ENCODE results near the gene TREX2. TPM values are rescaled to one million over a fixed set of nuclear protein-coding genes. Genes with fewer than 3 reads are reported as not detected.

TREX2 gene
- total RNA-seq, 1 experiment from 2014 or later = 0.61 TPM

- H3K36me3 Mint-ChIP-seq (ENCODE audit: insufficient read depth, unreplicated experiment) = no peaks in the 10 kb centered on the region
- H3K4me1 Mint-ChIP-seq (ENCODE audit: low read depth, unreplicated experiment) = no peaks in the 10 kb centered on the region
- H3K27me3 Mint-ChIP-seq (ENCODE audit: insufficient read depth, unreplicated experiment) = no peaks in the 10 kb centered on the region
- H3K9me3 ChIP-seq = no peaks in the 10 kb centered on the region
- no peak for DNase-seq
- ChIA-PET POLR2A (no interaction called here), CTCF (interaction anchor here (0.8 to 1.2 kb wide), 2 partner anchors 12 to 33 kb away, joined by 4 to 6 read pairs; no protein-coding TSS in a partner anchor)
- H3K27me3 ChIP-seq (replicated peaks; ENCODE audit: control insufficient read depth, insufficient read depth, low read length) = no peaks in the 10 kb centered on the region
- TF ChIP-seq CTCF (IDR thresholded peaks at IDR 0.05; ENCODE audit: insufficient read depth in 1 of 2, low read depth in 1 of 2, low read length in 1 of 2, severe bottlenecking in 1 of 2, unreplicated experiment in 1 of 2) = no peak
- no peaks in the 10 kb centered on the region for H3K9me3 Mint-ChIP-seq (ENCODE audit: unreplicated experiment)
- H3K27ac Mint-ChIP-seq (ENCODE audit: unreplicated experiment) = no peak overlapping the region
- no TSS peak for BruUV-seq (replicated peaks)
- H3K4me3 Mint-ChIP-seq (ENCODE audit: unreplicated experiment) = no peak overlapping the region
- H3K36me3 ChIP-seq (ENCODE audit: control insufficient read depth, insufficient read depth, low read length) = no peaks in the 10 kb centered on the region
- no peak overlapping the region for H3K4me3 ChIP-seq (ENCODE audit: low read depth, low read length)
- peaks cover 29% of the 10 kb centered on the region for H3K4me1 ChIP-seq
- intact Hi-C loops (cut with micrococcal nuclease; ENCODE audit: unreplicated experiment) = loop anchor here (5.0 kb wide), 1 partner anchor 424 kb away; no protein-coding TSS in a partner anchor
Measured at GRCh38 chrX:153473126-153473525, 27.3 kb upstream of the TREX2 start.

- H3K4me3 ChIP-seq (ENCODE audit: low read depth, low read length) = no peak overlapping the region
- no TSS peak for BruUV-seq (replicated peaks)
- CTCF ChIA-PET = interaction anchor here (1.3 to 2.0 kb wide), 3 partner anchors 11 to 23 kb away, joined by 13 to 16 read pairs (median 14); partner anchors contain the start of gene BGN
- POLR2A ChIA-PET = no interaction called here
- intact Hi-C loops (cut with micrococcal nuclease; ENCODE audit: unreplicated experiment) = loop anchor here (2.0 to 5.0 kb wide), 2 partner anchors 426 to 513 kb away; no protein-coding TSS in a partner anchor
- no peak overlapping the region for H3K4me3 Mint-ChIP-seq (ENCODE audit: unreplicated experiment)
- H3K27me3 Mint-ChIP-seq (ENCODE audit: insufficient read depth, unreplicated experiment) = no peaks in the 10 kb centered on the region
- H3K4me1 Mint-ChIP-seq (ENCODE audit: low read depth, unreplicated experiment) = no peaks in the 10 kb centered on the region
- no peaks in the 10 kb centered on the region for H3K9me3 Mint-ChIP-seq (ENCODE audit: unreplicated experiment)
- no peaks in the 10 kb centered on the region for H3K9me3 ChIP-seq
- H3K27me3 ChIP-seq (replicated peaks; ENCODE audit: control insufficient read depth, insufficient read depth, low read length) = no peaks in the 10 kb centered on the region
- DNase-seq = no peak
- no peaks in the 10 kb centered on the region for H3K36me3 ChIP-seq (ENCODE audit: control insufficient read depth, insufficient read depth, low read length)
- no peak for TF ChIP-seq CTCF (IDR thresholded peaks at IDR 0.05; ENCODE audit: insufficient read depth in 1 of 2, low read depth in 1 of 2, low read length in 1 of 2, severe bottlenecking in 1 of 2, unreplicated experiment in 1 of 2)
- H3K27ac Mint-ChIP-seq (ENCODE audit: unreplicated experiment) = no peak overlapping the region
- H3K4me1 ChIP-seq = peaks cover 29% of the 10 kb centered on the region
- no peaks in the 10 kb centered on the region for H3K36me3 Mint-ChIP-seq (ENCODE audit: insufficient read depth, unreplicated experiment)
Measured at GRCh38 chrX:153471663-153472280, 25.9 kb upstream of the TREX2 start.

- H3K27ac Mint-ChIP-seq (ENCODE audit: unreplicated experiment) = no peak within 1 kb of the TSS
- H3K36me3 Mint-ChIP-seq (ENCODE audit: insufficient read depth, unreplicated experiment) = peaks cover 2% of the 10 kb centered on the region
- Histone ChIP-seq H3K9me3 (no peaks in the 10 kb centered on the region), H3K4me1 (peaks cover 22% of the 10 kb centered on the region), H3K36me3 (ENCODE audit: control insufficient read depth, insufficient read depth, low read length) (no peaks in the 10 kb centered on the region), H3K27me3 (replicated peaks; ENCODE audit: control insufficient read depth, insufficient read depth, low read length) (no peaks in the 10 kb centered on the region), H3K4me3 (ENCODE audit: low read depth, low read length) (peak within 1 kb of the TSS; percentile 54)
- peak; percentile 90 for DNase-seq
- peak; percentile 62 to 81 for TF ChIP-seq CTCF (IDR thresholded peaks at IDR 0.05; ENCODE audit: insufficient read depth in 1 of 2, low read depth in 1 of 2, low read length in 1 of 2, severe bottlenecking in 1 of 2, unreplicated experiment in 1 of 2)
- H3K4me3 Mint-ChIP-seq (ENCODE audit: unreplicated experiment) = peak within 1 kb of the TSS; percentile 75
- no TSS peak for BruUV-seq (replicated peaks)
- H3K4me1 Mint-ChIP-seq (ENCODE audit: low read depth, unreplicated experiment) = no peaks in the 10 kb centered on the region
- intact Hi-C loops (cut with micrococcal nuclease; ENCODE audit: unreplicated experiment) = loop anchor here (1.0 to 5.0 kb wide), 5 partner anchors 25 to 529 kb away; no protein-coding TSS in a partner anchor
- H3K27me3 Mint-ChIP-seq (ENCODE audit: insufficient read depth, unreplicated experiment) = no peaks in the 10 kb centered on the region
- POLR2A ChIA-PET = interaction anchor here (0.6 to 1.0 kb wide), 2 partner anchors 20 to 45 kb away, joined by 3 to 6 read pairs; no protein-coding TSS in a partner anchor
- H3K9me3 Mint-ChIP-seq (ENCODE audit: unreplicated experiment) = no peaks in the 10 kb centered on the region
- CTCF ChIA-PET = interaction anchor here (0.6 to 2.0 kb wide), 11 partner anchors 9 to 1649 kb away, joined by 3 to 16 read pairs (median 5); partner anchors contain the start of gene BGN
Measured at GRCh38 chrX:153470411-153471363, 24.8 kb upstream of the TREX2 start, which contains the start of gene HAUS7. Gene HAUS7, minus strand, starts transcription at chrX:153470576. Its CDS starts 19 bp downstream, at chrX:153470557.

All from Caco-2 (cell line).